ENCODE results near the gene PCNX3.

PCNX3 gene

DNA sequence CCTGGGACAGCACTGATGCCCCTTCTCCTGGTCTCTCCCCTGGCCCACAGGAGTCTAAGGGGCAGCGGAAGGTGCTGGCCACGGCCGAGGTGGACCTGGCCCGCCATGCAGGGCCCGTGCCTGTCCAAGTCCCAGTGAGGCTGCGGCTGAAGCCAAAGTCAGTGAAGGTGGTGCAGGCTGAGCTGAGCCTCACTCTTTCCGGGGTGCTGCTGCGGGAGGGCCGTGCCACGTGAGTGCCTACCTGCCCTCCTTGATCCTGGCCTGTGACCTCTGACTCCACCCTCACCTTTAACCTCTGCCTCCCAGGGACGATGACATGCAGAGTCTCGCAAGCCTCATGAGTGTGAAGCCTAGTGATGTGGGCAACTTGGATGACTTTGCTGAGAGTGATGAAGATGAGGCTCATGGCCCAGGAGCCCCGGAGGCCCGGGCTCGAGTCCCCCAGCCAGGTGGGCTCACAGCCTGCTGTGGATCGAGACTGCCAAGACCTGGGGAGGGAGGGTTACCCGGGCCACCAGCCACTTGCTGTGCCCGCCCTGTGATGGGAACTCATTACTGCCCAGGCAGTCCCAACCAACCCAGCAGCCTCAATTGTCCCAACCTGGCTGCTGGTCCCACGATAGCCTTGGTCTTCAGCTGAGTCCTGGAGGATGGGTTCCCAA is 35.4 kb upstream of the PCNX3 start:
- DNase-seq (ENCODE audit: low read depth in 2 of 2), result no peak

DNA sequence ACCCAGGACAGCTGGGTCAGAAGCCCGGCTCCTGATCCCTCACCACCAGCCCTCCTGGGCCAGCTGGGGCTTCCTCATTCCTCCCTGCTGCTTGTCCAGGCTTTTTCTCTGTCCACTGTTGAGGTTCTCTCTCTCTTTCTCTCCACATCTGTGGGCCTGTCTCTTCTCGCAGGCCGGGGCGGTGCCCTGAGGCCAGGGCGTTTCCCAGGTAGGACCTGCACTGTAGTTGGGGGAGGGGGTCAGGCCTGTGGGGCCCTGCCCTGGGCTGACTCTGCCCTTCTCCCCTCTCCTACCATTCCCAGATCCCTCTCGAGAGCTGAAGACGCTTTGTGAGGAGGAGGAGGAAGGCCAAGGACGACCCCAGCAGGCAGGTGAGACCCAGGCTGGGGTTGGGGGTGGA is 34.8 kb upstream of the PCNX3 start:
- no peak for DNase-seq (ENCODE audit: low read depth in 2 of 2)

DNA sequence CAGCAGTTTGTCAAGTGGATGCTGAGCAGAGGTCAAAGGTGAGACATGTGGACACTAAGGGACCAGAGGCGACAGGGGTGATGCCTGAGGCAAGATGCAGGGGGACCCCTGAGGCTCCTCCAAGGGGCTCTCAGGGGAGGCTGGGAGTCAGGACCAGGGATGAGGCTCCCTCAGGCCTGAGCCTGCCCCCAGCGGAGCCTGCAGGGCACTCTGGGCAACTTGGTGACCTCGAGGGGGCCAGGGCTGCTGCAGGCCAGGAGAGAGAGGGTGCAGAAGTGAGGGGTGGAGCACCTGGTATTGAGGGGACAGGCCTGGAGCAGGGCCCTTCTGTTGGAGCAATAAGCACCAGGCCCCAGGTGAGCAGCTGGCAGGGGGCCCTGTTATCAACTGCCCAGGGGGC is 33.6 kb upstream of the PCNX3 start:
- DNase-seq (ENCODE audit: low read depth in 2 of 2), result no peak

DNA sequence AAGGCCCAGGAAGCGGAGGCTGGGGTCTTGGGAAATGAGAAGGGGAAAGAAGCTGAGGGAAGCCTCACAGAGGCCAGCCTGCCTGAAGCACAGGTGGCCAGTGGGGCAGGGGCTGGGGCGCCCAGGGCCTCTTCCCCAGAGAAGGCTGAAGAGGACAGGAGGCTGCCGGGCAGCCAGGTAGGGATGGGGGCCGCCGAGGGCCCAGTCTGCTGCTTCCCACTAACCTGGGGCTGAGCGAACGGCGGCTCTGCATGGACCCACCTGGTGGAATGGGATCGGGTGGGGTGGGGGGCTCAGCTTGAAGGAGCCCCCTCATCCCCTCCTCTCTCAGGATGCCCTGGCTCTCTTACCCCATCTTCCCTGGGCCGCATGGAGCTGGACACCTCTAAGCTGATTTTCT is 32.0 kb upstream of the PCNX3 start:
- DNase-seq (ENCODE audit: low read depth in 2 of 2), result no peak

DNA sequence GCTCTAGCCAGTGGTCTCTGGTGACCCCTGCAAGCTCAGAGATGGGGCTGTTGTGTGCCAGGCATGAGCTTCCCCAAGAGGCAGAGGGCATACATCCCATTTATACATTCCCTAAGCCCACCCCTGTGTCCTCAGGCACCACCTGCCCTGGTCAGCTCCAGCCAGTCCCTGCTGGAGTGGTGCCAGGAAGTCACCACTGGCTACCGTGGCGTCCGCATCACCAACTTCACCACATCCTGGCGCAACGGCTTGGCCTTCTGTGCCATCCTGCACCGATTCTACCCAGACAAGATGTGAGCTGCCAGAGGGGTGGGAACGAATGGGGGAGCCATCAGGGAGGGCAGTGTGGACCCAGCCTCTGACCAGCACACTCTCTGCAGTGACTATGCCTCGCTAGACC is 31.5 kb upstream of the PCNX3 start:
- DNase-seq (ENCODE audit: low read depth in 2 of 2), result no peak

DNA sequence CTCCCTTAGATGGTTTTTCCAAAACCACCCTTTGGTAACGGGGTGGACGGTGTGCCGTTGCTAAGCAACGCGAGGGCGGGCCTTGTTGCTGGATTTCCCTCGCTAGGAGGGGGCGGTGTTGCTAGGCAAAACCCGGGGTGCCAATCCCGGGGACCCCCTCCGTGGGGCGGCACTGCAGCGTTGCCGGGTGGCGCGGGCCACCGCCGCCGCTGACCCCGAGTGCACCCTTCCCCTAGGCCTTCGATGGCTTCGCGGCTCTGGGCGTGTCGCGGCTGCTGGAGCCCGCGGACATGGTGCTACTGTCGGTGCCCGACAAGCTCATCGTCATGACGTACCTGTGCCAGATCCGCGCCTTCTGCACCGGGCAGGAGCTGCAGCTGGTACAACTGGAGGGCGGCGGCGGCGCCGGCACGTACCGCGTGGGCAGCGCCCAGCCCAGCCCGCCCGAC is 30.8 kb upstream of the PCNX3 start:
- DNase-seq (ENCODE audit: low read depth in 2 of 2), result no peak

DNA sequence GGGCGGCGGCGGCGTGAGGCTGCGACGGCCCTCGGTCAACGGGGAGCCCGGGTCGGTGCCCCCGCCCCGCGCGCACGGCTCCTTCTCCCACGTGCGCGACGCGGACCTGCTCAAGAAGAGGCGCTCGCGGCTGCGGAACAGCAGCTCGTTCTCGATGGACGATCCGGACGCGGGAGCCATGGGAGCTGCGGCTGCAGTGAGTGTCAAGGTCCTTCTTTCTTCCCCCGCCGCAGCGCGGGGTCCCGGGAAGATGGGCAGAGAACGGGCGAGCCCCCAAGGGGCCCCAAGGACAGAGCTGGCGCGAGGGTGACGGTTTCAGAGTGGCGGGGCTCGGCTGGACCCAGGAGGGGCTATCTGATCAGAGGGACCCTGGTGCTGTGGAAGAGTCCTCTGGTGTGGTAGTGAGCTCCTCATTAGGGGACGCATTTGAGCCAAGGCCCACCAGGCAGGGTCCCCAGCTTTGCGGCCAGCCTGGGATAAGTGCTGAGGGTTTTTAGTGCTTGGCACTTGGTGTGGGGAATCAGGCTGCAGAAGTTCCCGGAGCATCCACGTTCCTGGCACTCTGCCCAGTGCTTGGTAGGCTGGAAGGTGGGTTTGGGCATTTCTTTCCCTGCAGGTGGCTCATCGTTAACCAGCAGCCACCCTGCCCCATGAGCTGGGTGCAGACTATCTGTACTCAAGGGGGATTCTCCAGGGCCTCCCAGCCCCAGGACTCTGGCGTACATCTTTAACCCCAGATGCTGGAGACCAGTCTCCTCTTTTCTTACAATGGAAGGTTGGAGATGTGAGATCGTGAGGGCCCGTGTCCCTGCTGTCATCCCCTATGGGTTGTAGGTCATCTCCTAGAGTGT is 30.0 kb upstream of the PCNX3 start:
- DNase-seq (ENCODE audit: low read depth in 2 of 2), result no peak

DNA sequence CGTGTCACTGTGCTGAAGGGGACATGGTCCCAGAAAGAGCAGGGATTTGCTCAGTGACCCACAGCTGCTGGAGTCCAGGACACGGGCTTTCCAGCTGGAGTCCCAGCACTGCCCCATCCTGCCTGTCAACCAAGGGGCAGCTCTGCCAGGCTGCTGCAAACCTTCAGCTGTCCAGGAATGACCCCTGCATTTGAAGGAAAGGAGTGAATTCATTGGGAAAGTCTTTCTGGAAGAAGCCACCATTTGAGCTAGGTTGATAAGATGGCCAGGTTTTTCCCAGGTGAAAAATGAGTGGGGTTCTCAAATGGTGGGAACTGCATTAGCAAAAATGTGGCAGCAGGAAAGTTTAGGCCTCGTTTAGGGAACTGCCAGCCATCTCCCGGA is 29.3 kb upstream of the PCNX3 start:
- no peak for DNase-seq (ENCODE audit: low read depth in 2 of 2)

DNA sequence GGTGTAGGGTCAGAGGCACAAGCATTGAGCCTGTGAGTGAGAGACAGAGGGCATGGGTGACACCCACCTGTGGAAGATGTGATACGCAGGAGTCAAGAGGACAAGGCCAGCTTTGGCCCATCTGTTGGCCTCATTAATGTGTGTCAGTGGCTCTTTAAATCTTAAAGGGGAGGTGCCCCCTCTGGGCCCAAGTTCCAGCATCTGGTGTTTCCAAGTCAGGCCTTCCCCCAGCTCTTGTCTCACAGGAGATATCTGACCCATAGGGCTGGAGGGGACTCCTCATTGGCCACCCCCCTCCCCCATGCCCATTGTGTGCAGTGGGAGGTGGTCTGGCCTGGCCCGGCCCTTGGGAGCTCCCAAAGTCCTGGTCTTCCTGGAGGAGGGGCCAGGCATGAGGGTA is 28.9 kb upstream of the PCNX3 start:
- DNase-seq (ENCODE audit: low read depth in 2 of 2), result no peak

DNA sequence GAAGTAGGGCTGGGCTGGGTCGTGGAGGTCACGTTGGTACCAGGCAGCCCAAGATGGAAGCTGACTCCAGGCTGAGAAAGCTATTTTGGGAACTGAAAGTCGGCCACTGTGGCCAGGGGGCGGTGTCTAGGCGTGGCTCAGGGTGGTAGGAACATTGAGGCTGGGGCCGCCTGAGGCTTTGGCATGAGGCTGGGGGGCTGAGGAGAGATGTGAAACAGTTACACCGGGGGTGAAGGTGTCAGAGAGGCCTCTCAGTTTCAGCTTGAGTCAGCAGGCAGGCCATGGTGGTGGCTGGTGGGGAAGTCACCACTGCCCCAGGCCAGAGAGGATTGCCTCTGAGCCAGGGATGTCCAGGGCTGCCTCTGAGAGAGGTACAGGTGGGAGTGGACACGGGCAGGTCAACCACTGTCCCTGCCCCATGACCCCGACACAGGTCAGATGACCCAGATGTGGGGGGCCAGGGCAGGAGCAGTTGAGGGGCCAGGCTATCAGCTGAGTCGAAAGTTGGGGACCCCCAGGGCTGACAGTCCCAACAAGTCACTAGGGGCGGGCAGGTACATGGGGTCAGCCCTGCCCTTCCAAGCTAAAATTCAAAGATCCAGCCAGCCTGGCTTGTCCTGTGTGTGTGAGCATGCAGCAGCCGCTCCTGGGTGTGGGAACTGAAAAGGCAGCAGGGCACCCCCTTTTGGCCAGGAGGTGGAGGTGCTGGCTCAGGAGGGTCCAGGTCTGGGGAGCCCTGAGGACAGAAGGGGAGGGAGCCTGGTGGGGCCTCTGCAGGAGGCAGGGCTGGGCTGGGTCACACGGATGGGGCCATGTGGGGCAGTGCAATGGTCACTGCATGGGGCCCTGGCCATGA is 27.1 kb upstream of the PCNX3 start:
- peak in 1 of 2 donors; percentile 59 for DNase-seq (ENCODE audit: low read depth in 2 of 2)

DNA sequence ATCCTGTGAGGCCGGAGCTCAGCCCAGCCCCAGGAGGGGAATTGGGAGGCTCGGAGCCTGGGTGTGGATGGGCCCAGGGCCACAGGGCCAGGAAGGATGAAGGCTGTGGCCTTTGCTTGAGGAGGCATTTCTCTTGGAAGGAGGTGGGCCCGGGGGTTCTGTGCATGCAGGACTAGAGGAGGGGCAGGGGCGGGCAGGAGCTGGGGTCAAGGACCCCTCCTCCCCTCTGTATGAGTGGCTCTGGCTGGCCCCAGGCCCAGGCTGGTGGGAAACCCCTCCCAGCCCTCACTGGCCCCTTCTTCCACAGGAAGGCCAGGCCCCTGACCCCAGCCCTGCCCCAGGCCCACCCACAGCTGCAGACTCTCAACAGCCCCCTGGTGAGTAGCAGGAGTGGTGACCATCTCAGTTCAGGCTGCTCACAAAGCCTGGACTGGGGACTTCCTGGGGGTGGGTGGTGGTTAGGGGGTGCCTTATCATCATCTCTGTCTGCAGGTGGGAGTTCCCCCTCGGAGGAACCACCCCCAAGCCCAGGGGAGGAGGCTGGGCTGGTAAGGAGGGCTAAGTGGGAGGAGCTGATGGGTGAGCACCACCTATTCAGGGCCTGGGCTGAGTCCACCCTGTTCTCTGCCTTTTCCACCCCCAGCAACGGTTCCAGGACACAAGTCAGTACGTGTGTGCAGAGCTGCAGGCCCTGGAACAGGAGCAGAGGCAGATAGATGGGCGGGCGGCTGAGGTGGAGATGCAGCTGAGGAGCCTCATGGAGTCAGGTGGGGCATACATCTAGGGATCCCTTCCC is 25.9 kb upstream of the PCNX3 start:
- no peak for DNase-seq (ENCODE audit: low read depth in 2 of 2)

DNA sequence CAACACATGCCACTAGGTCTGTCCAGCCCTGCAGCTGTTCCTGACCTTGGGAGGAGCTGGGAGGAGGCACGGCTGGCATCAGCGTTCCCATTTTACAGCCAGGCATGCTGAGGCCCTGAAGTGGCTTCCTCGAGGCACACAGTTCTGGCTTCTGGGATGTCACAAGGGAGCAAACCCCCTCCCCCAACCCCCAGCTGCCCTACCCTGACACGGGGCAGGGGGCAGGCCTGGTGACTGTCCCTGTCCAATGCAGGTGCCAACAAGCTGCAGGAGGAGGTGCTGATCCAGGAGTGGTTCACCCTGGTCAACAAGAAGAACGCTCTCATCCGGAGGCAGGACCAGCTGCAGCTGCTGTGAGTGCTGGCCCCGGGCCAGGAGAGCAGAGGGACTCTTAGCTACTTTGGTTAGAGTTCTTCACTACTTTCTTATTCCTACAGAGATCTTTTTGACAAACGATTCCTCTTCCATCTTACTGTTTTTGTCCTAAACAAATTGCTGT is 25.3 kb upstream of the PCNX3 start:
- no peak for DNase-seq (ENCODE audit: low read depth in 2 of 2)

DNA sequence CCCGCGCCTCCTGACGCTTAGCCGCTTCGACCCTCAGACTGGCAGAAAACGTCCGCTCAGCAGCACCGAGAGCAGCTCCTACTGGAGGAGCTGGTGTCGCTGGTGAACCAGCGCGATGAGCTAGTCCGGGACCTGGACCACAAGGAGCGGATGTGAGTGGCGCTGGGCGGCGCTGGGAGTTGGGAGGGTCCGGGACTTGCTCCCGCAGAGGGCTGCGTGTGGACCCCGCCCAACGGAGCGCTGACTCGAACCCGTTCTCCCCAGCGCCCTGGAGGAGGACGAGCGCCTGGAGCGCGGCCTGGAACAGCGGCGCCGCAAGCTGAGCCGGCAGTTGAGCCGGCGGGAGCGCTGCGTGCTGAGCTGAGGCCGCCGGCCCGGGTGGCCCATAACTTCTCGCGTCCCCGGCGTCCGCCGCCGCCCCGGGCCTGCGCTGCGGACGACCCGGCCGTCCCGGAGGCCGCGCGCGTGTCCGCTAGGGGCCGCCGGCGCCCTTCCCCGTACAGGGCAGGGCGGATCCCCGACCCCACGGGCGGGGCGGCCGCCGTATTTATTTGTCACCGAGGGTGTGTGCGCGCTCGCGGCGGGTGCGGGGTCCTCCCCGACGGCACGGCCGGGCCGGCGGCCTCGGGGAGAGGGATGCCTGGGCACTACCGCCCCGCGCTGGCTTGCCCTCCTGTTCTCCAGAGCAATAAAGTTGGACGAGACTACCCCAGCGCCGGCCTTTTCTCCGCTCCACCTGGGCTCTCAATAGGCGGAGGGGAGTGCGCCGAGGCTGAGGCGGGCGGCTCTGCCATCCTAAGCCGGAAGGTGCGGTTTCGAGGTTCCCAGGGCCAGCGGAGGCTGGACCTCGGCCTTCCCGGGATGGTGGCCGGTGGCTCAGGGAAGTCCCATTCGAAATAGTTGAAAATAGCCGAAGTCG is 23.4 kb upstream of the PCNX3 start:
- no peak for DNase-seq (ENCODE audit: low read depth in 2 of 2)

DNA sequence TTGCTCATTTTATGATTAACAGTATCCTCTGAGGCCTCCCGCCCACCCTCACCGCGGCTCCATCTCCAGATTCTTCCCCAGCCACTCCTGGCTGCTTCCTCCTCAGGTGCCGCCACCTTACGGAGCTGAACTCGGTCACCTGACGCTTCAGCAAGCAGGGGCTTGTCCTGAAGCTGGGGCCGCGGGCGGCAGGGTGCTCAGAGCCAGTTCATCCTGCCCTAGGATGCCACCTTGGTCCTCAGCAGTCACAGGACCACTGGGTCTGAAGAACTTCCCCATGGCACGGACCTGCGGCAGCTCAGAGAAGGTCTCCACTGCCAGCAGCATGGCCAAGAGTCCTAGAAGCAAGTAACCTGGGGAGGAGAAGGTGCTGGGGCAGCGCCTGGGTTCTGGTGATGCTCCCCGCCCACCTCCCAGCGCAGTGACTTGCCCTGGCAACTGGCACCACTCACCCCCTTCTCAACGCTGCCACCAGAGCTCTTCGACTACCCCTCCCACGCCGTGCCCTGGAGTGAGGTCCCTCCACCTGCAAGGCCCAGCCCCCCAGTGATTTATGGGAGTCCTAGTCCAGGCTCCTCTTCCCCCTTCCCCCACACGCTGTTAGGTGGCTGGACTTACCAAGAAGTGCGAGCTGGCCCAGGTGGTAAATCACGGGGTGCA is 22.6 kb upstream of the PCNX3 start:
- no peak for DNase-seq (ENCODE audit: low read depth in 2 of 2)

DNA sequence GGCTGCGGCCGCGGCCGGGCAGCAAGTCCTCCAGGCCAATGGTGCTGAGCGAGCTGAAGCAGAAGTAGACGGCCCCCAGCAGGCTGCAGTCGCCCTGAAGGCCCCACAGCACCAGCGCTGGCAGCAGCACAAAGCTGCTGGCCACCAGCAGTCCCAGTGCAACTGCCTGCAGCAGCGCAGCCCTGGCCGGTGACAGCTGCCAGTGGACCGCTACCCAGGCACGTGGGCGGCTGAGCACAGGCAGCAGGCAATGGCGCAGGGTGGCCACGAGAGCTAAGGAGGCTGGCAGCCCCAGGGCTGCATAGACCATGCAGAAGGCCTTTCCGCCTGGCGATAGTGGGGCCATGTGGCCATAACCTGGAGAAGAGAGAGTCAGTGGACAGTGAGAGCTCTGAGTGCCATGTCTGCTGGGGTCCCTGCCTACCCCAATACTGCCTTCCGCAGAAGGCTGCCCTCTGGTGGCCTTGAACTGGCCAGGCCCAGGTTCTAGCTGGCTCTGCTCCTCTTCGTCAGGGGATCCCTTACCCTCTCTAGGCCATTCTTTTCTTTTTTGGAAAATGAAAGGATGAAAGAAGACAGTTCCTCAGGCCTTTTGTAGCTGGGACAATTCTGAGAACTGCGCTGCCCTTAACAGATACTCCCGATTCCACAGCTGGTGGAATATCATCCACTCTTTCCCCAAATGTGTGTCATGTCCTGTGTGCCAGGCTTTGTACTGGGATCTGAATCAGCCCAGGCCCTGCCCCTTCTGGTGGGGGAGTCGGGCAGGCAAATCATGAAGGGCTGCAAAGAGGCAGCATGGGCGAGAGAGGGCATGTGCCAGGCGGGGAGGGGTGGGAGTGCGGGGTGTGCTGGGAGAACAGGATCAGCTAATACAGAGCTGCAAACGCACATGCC is 21.8 kb upstream of the PCNX3 start:
- no peak for DNase-seq (ENCODE audit: low read depth in 2 of 2)

DNA sequence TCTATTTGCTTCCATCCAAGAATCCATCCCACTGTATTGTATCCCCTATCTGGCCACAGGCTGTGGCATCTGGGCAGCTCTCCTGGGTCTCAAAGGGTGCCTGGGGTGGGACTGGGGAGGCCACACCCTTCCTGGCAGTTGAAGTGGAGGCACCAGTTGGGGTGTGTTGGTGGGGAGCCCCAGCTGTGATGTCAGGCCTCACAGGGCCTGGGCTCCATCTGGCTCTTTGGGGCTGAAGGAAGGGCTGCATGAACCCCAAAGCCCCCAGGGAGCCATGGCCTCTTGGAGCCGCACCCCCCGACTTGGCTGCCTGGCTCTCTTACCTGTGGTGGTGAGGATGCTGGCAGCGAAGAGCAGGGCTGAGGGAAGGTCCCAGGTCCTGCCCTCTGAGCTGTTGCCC is 20.4 kb upstream of the PCNX3 start:
- DNase-seq (ENCODE audit: low read depth in 2 of 2), result no peak

DNA sequence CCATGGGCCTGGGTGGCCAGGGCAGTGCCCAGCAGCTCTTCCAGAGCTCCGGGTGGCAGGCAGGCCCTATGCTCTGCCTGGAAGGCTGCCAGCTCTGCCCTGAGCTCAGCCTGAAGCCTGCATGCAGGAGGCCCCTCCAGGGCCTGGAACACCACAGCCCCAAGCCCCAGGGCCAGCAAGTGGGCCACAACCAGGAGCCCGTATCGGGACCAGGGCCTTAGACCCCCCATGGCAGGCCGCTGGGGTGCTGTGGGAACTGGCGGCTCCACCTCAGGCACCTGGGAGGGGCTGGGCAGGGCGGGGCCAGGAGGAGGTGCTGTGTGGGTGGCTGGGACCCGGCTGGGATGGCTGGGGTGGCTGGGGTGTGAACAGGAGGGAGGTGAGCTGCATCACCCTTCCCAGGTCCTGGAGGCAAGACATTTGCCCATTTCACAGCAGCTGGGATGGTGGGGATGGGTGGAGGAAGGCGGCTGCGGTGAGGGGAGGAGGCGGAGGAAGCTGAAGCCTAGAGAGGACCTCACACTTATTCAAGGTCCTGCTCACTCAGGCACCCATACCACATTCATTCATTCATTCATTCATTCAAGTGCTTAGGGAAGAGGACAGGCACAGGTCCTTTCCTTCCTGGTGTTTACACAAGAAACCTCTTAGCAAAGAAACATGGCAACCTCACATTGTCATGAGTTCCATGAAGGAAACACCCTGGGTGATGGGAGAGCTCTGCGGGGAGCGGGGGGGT is 19.9 kb upstream of the PCNX3 start, which contains the start of gene KCNK7:
TSS of gene KCNK7 (minus strand) at position 258 of the 739 bp plus-strand sequence. CDS start at position 230, 28 bp downstream.
- no peak for DNase-seq (ENCODE audit: low read depth in 2 of 2)

DNA sequence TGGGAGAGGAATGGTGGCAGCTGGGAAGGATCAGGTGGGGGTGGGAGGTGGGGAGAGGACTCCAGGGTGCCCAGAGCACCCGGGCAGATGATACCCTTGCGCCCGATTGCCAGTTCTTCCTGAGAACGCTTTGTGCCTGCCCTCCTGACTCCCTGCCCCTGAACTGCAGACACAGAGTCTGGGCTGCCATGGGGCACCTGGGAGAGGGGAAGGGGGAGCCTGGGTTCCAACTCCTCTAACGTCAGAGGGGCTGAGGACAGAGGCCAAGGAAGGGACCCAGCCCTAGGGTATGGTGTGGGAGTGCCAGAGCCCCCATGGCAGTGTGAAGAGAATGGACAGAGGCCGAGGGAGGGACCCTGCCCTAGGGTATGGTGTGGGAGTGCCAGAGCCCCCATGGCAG is 19.1 kb upstream of the PCNX3 start:
- no peak for DNase-seq (ENCODE audit: low read depth in 2 of 2)

Measured in activated CD8-positive, alpha-beta memory T cell treated with anti-CD3 and anti-CD28 coated beads for 4 hours (primary cell).